HG02571 (cell line): Measurements from ENCODE around the gene ST8SIA1.

Experiments
- ATAC-seq: cut with Tn5 transposase; IDR thresholded peaks from one replicate; pipeline ENCODE4 v1.9.1; 2021; ENCODE audit warnings: mild to moderate bottlenecking, moderate library complexity; ENCODE audit not compliant: unreplicated experiment

Gene ST8SIA1

GRCh38 chr12:22246217-22246846 lies 88.2 kb downstream of the ST8SIA1 start:
- no peak for ATAC-seq

GRCh38 chr12:22242726-22243125 lies 91.8 kb downstream of the ST8SIA1 start:
- no peak for ATAC-seq

- ATAC-seq, result no peak
Observed at GRCh38 chr12:22238211-22238610, 96.3 kb downstream of the ST8SIA1 start.

- ATAC-seq, result no peak
Observed at GRCh38 chr12:22234561-22234960, 99.9 kb downstream of the ST8SIA1 start.

- no peak for ATAC-seq
Observed at GRCh38 chr12:22231836-22232235, 102.7 kb downstream of the ST8SIA1 start.

GRCh38 chr12:22231078-22231477 lies 103.4 kb downstream of the ST8SIA1 start:
- ATAC-seq, result no peak

- no peak for ATAC-seq
Observed at GRCh38 chr12:22230280-22230794, 104.2 kb downstream of the ST8SIA1 start.

- no peak for ATAC-seq
Observed at GRCh38 chr12:22229652-22230279, 104.7 kb downstream of the ST8SIA1 start.

GRCh38 chr12:22228022-22228875 lies 106.3 kb downstream of the ST8SIA1 start:
- no peak for ATAC-seq

- ATAC-seq, result no peak
Observed at GRCh38 chr12:22223356-22223755, 111.2 kb downstream of the ST8SIA1 start.

GRCh38 chr12:22217556-22217955 lies 117.0 kb downstream of the ST8SIA1 start:
- no peak for ATAC-seq

GRCh38 chr12:22215467-22216253 lies 118.8 kb downstream of the ST8SIA1 start:
- ATAC-seq, result no peak

GRCh38 chr12:22211128-22211527 lies 123.4 kb downstream of the ST8SIA1 start:
- no peak for ATAC-seq

GRCh38 chr12:22209422-22209821 lies 125.1 kb downstream of the ST8SIA1 start:
- ATAC-seq, result no peak

- no peak for ATAC-seq
Observed at GRCh38 chr12:22206111-22206728, 128.3 kb downstream of the ST8SIA1 start.

- no peak for ATAC-seq
Observed at GRCh38 chr12:22204391-22204790, 130.1 kb downstream of the ST8SIA1 start.

GRCh38 chr12:22202847-22203246 lies 131.7 kb downstream of the ST8SIA1 start:
- no peak for ATAC-seq

- no peak for ATAC-seq
Observed at GRCh38 chr12:22201101-22201500, 133.4 kb downstream of the ST8SIA1 start.

GRCh38 chr12:22196236-22196635 lies 138.3 kb downstream of the ST8SIA1 start:
- ATAC-seq, result no peak

GRCh38 chr12:22190969-22191368 lies 143.5 kb downstream of the ST8SIA1 start:
- no peak for ATAC-seq
